ENCODE measurements around the gene PPP6R1. TPM values are rescaled to one million over a fixed set of nuclear protein-coding genes. Genes with fewer than 3 reads are reported as not detected.

PPP6R1 gene
- total RNA-seq, 1 experiment from 2014 or later = 79.7 TPM

GRCh38 chr19:55229789-55230182 is 29.0 kb downstream of the PPP6R1 start:
- Histone ChIP-seq H3K9me3 (ENCODE audit: control insufficient read depth, low read depth, low read length) (no peaks in the 10 kb centered on the region), H3K79me2 (ENCODE audit: insufficient read depth, low read length) (no peaks in the 10 kb centered on the region), H3K56ac (ENCODE audit: insufficient read length, low read depth, low read length) (no peak overlapping the region), H3K18ac (ENCODE audit: insufficient read length, low read depth, low read length) (no peak overlapping the region), H4K91ac (ENCODE audit: insufficient read length, low read depth, low read length) (no peak overlapping the region), H4K20me1 (ENCODE audit: control insufficient read depth, insufficient read depth, insufficient read length) (no peaks in the 10 kb centered on the region), H3K14ac (ENCODE audit: insufficient read depth, low read length) (no peak overlapping the region), H3K23me2 (ENCODE audit: insufficient read length, low read depth, low read length, poor library complexity, severe bottlenecking) (no peaks in the 10 kb centered on the region), H3T11ph (ENCODE audit: low read length) (no peak overlapping the region), H4K5ac (ENCODE audit: insufficient read length, low read depth, low read length) (no peak overlapping the region), H2BK120ac (ENCODE audit: low read depth, low read length, poor library complexity, severe bottlenecking) (no peak overlapping the region), H4K8ac (replicated peaks; ENCODE audit: insufficient read length, low read depth, low read length) (no peak overlapping the region), H3K4me1 (ENCODE audit: insufficient read depth, low read length) (no peaks in the 10 kb centered on the region), H3K27me3 (ENCODE audit: insufficient read depth, low read length) (no peaks in the 10 kb centered on the region), H3K9ac (ENCODE audit: extremely low read depth, insufficient read length, low read length) (no peak overlapping the region), H2BK20ac (ENCODE audit: low read depth, low read length, poor library complexity, severe bottlenecking) (no peak overlapping the region), H2BK5ac (ENCODE audit: insufficient read length, low read length) (no peak overlapping the region), H2AK5ac (ENCODE audit: insufficient read length, low read length) (no peak overlapping the region), H3K23ac (ENCODE audit: insufficient read length, low read depth, low read length) (no peak overlapping the region), H3K79me1 (ENCODE audit: insufficient read depth, low read depth, low read length, poor library complexity, severe bottlenecking) (no peaks in the 10 kb centered on the region), H2BK15ac (ENCODE audit: low read depth, low read length) (no peak overlapping the region), H2AFZ (ENCODE audit: low read length) (no peak overlapping the region), H2BK12ac (ENCODE audit: insufficient read length, low read depth, low read length) (no peak overlapping the region), H3K4me2 (ENCODE audit: insufficient read depth, insufficient read length, low read length) (no peak overlapping the region), H3K27ac (ENCODE audit: insufficient read length, low read depth, low read length) (no peak overlapping the region), H3K4ac (ENCODE audit: low read depth, low read length) (no peak overlapping the region)
- no peak for TF ChIP-seq CTCF (conservative IDR thresholded peaks at IDR 0.05)
- H3K4me1 Mint-ChIP-seq = peaks cover 0 to 6% of the 10 kb centered on the region in 2 experiments; a peak in 2 of 4 replicates
- H3K27ac Mint-ChIP-seq = no peak overlapping the region
- no CpG with 5 or more reads among the region's 17 CpGs for WGBS (ENCODE audit: extremely low coverage, insufficient read length, low lambda C conversion rate)
- DNase-seq = no peak
- H3K4me3 Mint-ChIP-seq = no peak overlapping the region
- H3K27me3 Mint-ChIP-seq (ENCODE audit: low read depth) = no peaks in the 10 kb centered on the region; the same call in 1 of the 2 replicates
- H3K9me3 Mint-ChIP-seq = no peaks in the 10 kb centered on the region
- peaks cover 13 to 44% (median 42%) of the 10 kb centered on the region in 3 experiments; a peak in 6 of 7 replicates for H3K36me3 Mint-ChIP-seq (ENCODE audit: insufficient read depth in 1 of 3, low read depth in 3 of 3)

All from H9 (cell line).